C4-2B (cell line): ENCODE measurements around the gene SCGB2A2.

Source experiments
- CTCF ChIP-seq: fragments of 450-650 bp; conservative IDR thresholded peaks from 2 replicates; pipeline ENCODE4 v1.5.1; 2017; ENCODE audit warnings: mild to moderate bottlenecking
- ZFX ChIP-seq: fragments of 450-650 bp; IDR thresholded peaks from 2 replicates; pipeline ENCODE4 v1.6.1; 2017

- no peak for TF ChIP-seq CTCF
- TF ChIP-seq ZFX, result no peak
Observed at GRCh38 chr11:62273789-62274275, 3.9 kb downstream of the SCGB2A2 start.
